ENCODE measurements around the gene PRPF39.
"Not testable (repeated sequence)": the region's sequence is repeated elsewhere in the genome, so short reads cannot be mapped to it uniquely, and the experiment has no call there.

Gene PRPF39

DNA sequence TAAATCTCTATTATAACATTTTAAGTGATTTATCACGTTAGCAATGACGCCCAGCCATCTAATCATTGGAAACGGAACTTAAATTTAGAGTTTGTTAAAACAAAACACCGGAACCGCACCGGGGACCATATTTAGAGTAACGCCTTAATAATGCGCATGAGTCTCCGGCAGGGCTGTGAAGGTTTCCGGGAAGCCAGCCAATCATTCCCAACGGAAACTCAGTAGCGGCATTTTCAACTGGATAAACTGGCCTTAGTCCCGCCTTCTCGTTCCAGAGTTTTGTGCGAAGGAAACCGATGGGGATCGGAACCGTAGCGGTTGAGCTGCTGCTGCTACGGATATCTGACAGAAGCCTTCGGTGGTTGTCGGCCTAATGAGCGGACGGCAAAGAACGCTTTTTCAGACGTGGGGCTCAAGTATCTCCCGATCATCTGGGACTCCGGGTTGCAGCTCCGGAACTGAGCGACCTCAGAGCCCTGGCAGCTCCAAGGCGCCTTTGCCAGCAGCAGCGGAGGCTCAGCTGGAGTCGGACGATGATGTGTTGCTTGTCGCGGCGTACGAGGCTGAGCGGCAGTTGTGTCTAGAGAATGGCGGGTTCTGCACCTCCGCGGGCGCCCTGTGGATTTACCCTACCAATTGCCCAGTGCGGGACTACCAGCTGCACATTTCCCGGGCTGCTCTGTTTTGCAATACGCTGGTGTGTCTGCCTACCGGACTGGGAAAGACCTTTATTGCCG, 51.9 kb downstream of the PRPF39 start, which contains the start of gene FANCM:
Gene FANCM, plus strand, starts transcription at position 272 of the 737 bp plus-strand sequence. Its CDS starts 102 bp downstream, at position 374.
- peak; percentile 68 to 79 for DNase-seq (ENCODE audit: low read depth in 2 of 2)

DNA sequence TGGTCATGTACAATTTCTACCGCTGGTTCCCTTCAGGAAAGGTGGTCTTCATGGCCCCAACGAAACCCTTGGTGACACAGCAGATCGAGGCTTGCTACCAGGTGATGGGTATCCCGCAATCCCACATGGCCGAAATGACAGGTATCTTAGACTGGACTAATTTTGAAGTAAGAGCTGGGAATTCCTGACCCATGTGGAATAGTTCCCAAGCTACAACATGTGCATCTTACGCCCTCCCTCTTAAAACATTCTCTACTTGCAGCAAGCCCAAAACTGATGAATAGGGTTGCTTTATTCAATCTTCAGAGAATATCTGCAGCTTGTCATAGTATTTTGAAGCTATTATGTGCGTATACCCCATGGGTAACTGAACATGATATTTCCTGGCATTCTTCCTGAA, 52.5 kb downstream of the PRPF39 start:
- DNase-seq (ENCODE audit: low read depth in 2 of 2), result no peak

DNA sequence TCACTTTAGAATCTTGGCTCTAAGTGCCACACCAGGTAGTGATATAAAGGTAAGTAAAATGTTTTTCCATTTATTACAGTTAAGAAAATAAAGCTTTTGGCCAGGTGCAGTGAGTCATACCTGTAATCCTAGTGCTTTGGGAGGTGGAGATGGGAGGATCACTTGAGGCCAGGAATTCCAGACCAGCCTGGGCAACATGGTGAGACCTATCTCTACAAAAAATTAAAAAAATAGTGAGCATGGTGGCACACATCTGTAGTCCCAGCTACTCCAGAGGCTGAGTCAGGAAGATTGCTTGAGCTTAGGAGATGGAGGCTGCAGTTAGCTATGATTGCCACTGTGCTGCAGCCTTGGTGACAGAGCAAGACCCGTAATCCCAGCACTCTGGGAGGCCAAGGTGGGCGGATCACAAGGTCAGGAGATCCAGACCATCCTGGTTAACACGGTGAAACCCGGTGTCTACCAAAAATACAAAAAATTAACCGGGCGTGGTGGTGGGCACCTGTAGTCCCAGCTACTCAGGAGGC, 56.8 kb downstream of the PRPF39 start:
- DNase-seq (ENCODE audit: low read depth in 2 of 2), result no peak

DNA sequence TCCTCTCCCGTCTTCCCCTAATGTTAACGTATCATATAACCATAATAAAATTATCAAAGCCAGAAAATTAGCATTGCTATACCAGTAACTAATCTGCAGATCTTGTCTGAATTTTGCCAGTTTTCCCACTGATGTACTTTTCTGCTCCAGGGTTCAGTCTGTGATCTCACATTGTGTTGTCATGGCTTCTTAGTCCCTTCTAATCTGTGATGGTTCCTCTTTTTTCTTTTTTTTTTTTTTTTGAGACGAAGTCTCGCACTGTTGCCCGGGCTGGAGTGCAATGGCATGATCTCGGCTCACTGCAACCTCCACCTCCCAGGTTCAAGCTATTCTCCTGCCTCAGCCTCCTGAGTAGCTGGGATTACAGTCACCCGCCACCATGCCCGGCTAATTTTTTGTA, 58.2 kb downstream of the PRPF39 start:
- not testable (repeated sequence) for DNase-seq (ENCODE audit: low read depth in 2 of 2)

DNA sequence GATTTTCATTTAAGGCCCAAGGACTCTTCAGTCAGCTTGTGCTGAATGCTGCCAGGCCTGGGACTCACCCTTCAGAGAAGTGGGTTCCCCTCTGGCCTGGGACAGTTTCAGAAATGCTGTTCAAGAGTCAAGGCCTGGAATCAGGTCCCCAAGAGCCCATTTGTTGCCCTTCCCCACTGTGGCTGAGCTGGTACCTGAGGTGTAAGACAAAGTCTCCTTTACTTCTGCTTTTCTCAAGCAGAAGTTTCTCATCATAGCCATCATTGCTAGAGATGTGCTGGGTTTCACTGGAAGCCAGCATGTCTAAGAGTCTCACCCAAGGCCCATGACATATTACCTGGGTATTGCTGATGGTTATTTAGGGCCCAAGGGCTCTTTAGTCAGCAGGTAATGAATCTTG, 60.7 kb downstream of the PRPF39 start:
- DNase-seq (ENCODE audit: low read depth in 2 of 2), result no peak

DNA sequence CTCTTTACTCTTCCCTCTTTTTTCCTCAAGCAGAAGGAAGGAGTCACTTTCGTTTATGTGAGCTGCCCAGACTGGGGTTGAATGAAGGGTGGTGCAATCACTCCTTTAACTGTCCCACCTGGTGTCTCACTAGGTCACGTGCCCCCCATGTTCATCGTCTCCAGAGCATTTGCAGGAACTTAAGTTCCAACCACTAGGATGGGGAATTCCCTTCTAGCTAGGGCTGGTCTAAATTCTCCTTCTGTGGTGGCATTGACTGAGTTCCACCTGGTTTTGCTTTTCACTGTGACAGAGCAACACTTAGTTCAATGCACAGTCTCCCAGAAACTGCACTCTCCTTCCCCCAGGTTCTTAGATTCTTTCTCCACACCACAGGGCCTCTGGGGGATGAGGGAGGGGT, 61.3 kb downstream of the PRPF39 start:
- no peak for DNase-seq (ENCODE audit: low read depth in 2 of 2)

DNA sequence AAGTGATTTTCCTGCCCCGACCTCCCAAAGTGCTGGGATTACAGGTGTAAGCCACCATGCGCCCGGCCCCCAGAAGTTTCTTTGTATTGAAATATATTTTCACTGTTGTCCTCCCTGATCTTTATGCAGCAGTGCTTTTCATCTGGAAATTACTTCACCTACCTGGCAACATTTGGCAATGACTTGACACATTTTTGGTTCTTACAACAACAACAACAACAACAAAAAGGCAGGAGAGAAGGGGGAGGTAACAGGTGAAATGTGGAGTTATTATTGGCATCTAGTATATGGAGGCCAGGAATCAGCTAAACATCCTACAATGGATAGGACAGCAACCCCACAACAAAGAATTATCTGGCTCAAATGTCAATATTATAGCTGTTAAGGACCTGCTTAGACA, 65.7 kb downstream of the PRPF39 start:
- DNase-seq (ENCODE audit: low read depth in 2 of 2), result no peak

DNA sequence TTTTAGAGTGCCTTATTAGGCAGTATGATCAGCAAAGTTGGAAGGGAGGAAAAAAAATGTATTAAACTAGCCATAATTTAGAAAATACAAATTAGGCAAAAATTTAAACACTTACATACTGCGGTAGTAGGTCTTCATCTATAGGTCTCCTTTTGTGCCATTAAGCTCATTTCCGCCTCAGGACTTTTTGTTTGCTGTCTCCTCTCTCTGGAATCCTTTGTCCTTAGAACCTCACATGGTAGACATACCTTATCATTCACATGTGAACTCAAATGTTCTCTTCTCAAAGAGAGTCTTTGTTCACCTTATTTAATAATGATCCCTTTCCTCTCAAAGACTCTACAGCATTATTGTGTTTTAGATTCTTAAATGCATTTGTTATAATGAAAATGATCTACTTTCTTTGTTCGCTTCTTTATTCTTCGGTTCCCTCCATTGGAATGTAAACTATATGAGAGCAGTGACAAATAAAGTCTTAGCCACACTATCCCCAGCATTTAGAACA, 66.5 kb downstream of the PRPF39 start:
- DNase-seq (ENCODE audit: low read depth in 2 of 2), result no peak

DNA sequence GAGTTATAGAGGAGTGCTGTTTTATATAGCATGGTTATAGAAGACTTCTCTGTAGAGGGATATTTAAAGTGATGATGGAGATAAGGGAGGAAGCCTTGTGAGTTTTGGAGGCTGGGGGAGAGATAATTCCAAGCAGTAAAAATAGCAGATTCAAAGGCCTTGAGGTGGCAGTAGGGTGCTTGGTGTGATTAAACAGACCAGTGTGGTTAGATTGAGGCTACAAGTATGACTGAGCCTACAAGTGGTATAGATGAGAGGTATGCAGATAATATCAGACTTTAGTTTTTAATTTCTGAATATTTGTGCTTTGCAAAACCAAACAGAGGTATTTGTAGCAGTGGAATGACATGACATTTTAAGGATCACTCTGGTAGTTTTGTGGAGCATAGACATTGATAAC, 72.2 kb downstream of the PRPF39 start:
- no peak for DNase-seq (ENCODE audit: low read depth in 2 of 2)

Measured in activated CD4-positive, alpha-beta T cell treated with anti-CD3 and anti-CD28 coated beads for 24 hours (primary cell).